ENCODE results near the gene AGPAT1. TPM values are rescaled to one million over a fixed set of nuclear protein-coding genes. Genes with fewer than 3 reads are reported as not detected.

AGPAT1 gene
- total and polyA plus RNA-seq, 10 of the 15 experiments (the other 5 are each of a cell fraction or from before 2014, with no cell fraction given), result 13.9 to 39.5 (median 24.7) TPM

- RAD21 ChIA-PET (ENCODE audit: unreplicated experiment), result interaction anchor here (1.1 kb wide), 1 partner anchor 31 kb away, joined by 5 read pairs; no protein-coding TSS in a partner anchor
These were observed 11.6 kb downstream of the AGPAT1 start, which contains the start of gene EGFL8 for GRCh38 chr6:32164295-32164694. Gene EGFL8 (plus strand): TSS chr6:32164595. CDS start chr6:32166166, 1,571 bp downstream.

More at GRCh38 chr6:32164295-32164694, 11.6 kb downstream of the AGPAT1 start, which contains the start of gene EGFL8:
- in situ Hi-C loops (cut with MboI), result no loop called here
- BruUV-seq (replicated peaks), result no TSS peak
- Histone ChIP-seq H3K9ac (ENCODE audit: control insufficient read depth, insufficient read depth, low read length) (no peak within 1 kb of the TSS), H3K36me3 (ENCODE audit: control insufficient read depth in 2 of 2, insufficient read depth in 2 of 2, low read length in 1 of 2) (peaks cover 0 to 3% of the 10 kb centered on the region in 2 experiments; a peak in 1 of 4 replicates), H3K4me3 (no peak within 1 kb of the TSS), H2AFZ (ENCODE audit: control insufficient read depth, low read depth, low read length) (no peak within 1 kb of the TSS), H3K27me3 (replicated peaks in 1 of 2; ENCODE audit: control insufficient read depth in 2 of 2, insufficient read depth in 2 of 2, low read length in 1 of 2) (no peaks in the 10 kb centered on the region), H3K4me1 (ENCODE audit: control insufficient read depth, insufficient read depth, low read length) (no peaks in the 10 kb centered on the region), H3K79me2 (ENCODE audit: control insufficient read depth, insufficient read depth, low read length) (no peaks in the 10 kb centered on the region), H4K20me1 (ENCODE audit: control insufficient read depth, insufficient read depth) (no peaks in the 10 kb centered on the region; the same call in 1 of the 2 replicates), H3K27ac (ENCODE audit: control insufficient read depth, insufficient read depth) (no peak within 1 kb of the TSS), H3K4me2 (ENCODE audit: control insufficient read depth, insufficient read depth) (no peak within 1 kb of the TSS), H3K9me3 (replicated peaks; ENCODE audit: control insufficient read depth, insufficient read depth, low read length) (no peaks in the 10 kb centered on the region)
- TF ChIP-seq SRF (IDR thresholded peaks at IDR 0.05; ENCODE audit: low read depth in 2 of 2, low read length in 2 of 2) (no peak), KAT2A (conservative IDR thresholded peaks at IDR 0.05; ENCODE audit: control insufficient read depth, low read depth, low read length) (no peak), ATF7 (IDR thresholded peaks at IDR 0.05; ENCODE audit: low read depth) (no peak), SMAD1 (IDR thresholded peaks at IDR 0.05; ENCODE audit: low read depth, partially characterized antibody) (no peak), HDGF (IDR thresholded peaks at IDR 0.05) (no peak), SMARCA5 (IDR thresholded peaks at IDR 0.05) (no peak), SREBF2 (IDR thresholded peaks at IDR 0.05; ENCODE audit: low read length) (no peak), CREB1 (IDR thresholded peaks at IDR 0.05; ENCODE audit: low read depth) (no peak), IRF5 (IDR thresholded peaks at IDR 0.05; ENCODE audit: borderline replicate concordance) (no peak), ESRRA (IDR thresholded peaks at IDR 0.05; ENCODE audit: low read length) (no peak), PAX8 (IDR thresholded peaks at IDR 0.05) (no peak), WRNIP1 (IDR thresholded peaks at IDR 0.05; ENCODE audit: borderline replicate concordance, low read depth, low read length) (no peak), EGR1 (IDR thresholded peaks at IDR 0.05; ENCODE audit: borderline replicate concordance in 1 of 2, low read depth in 2 of 2, low read length in 2 of 2) (no peak), NKRF (conservative IDR thresholded peaks at IDR 0.05) (no peak), SUPT20H (IDR thresholded peaks at IDR 0.05; ENCODE audit: borderline replicate concordance, control insufficient read depth, low read depth, low read length) (no peak), E2F4 (IDR thresholded peaks at IDR 0.05; ENCODE audit: low read depth, low read length) (no peak), POLR2AphosphoS5 (IDR thresholded peaks at IDR 0.05; ENCODE audit: low read length) (no peak)
- TF ChIP-seq, protein P1, sequence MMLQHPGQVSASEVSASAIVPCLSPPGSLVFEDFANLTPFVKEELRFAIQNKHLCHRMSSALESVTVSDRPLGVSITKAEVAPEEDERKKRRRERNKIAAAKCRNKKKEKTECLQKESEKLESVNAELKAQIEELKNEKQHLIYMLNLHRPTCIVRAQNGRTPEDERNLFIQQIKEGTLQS (IDR thresholded peaks at IDR 0.05; ENCODE audit: borderline replicate concordance, extremely low read depth, low read depth, low read length), result no peak
- ChIA-PET SMC1A (ENCODE audit: uncharacterized antibody, unreplicated experiment) (interaction anchor here (0.8 to 0.9 kb wide), 2 partner anchors 46 to 91 kb away, joined by 3 read pairs; no protein-coding TSS in a partner anchor), POLR2A (interaction anchor here (0.7 to 0.9 kb wide), 2 partner anchors 26 to 31 kb away, joined by 3 read pairs; partner anchors contain the start of gene PBX2), CTCF (interaction anchor here (1.1 to 1.2 kb wide), 2 partner anchors 18 to 31 kb away, joined by 3 to 4 read pairs; no protein-coding TSS in a partner anchor)
- intact Hi-C loops (cut with micrococcal nuclease; ENCODE audit: unreplicated experiment), result no loop called here
- DNase-seq (ENCODE audit: low read depth, low spot score) (no peak), ATAC-seq (no peak), FAIRE-seq (no peak)

All from GM12878 (cell line).